MV-4-11 (cell line): Measurements from ENCODE around the gene ACSM2A.
"Not testable (repeated sequence)": the region's sequence is repeated elsewhere in the genome, so short reads cannot be mapped to it uniquely, and the experiment has no call there.

Experiments used
- DNase-seq: peaks from one replicate; lab custom pipeline; 2025; lab: John Stamatoyannopoulos, UW

The ACSM2A gene

DNA sequence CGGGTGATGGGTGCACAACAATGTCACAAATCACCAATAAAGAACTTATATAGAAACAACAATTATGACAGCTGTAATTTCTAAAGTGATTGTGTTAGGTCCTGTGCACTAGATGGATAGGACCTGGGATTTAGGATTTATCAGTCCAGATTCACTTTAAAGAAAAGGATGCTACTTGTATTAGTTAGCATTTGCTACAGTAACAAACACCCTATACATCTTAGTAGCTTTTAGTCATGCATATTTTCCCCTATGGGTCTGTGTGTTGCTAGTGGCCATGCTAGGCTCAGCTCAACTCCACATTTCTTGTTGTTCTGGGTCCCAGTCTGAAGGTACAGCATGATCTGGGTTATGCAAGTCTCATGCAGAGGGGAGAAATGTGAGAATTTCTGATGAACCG is 7.9 kb downstream of the ACSM2A start:
- DNase-seq, result not testable (repeated sequence)

DNA sequence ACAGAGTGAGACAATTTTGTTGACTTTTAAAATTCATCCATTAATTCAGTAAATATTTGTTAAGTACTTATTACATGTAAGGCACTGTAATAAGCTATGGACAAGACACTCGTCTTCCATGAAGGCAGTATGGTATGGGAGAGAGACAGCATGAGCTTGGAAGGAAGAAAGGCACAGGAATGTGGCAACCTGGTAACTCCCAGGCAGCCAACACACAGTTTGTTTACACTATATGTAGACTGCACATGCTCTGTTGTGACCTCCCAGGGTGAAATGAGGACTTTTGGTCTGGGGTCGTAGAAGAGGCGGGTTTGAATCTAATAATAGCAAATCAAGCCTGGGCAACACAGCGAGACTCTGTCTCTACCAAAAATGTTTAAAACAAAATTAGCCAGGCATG is 9.0 kb downstream of the ACSM2A start:
- not testable (repeated sequence) for DNase-seq

DNA sequence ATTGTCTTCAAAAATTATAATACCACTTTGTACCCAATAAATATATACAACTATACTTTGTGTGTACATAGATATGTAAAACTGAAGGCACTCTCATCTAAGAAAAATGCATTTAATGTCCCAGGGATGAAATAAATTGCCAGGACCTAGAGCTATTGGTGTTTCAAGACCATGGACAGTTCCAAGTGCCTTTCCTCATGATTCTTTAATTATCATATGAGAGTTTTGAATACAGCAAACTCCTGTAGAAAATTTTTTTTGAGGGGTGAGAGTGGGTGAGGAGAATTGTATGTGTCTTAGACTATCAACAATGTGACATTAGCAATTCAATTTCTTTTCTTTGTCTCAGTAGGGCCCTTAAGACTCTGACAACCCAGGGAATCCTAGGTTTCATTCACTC is 17.6 kb downstream of the ACSM2A start:
- not testable (repeated sequence) for DNase-seq

- not testable (repeated sequence) for DNase-seq
Measured at GRCh38 chr16:20469930-20470329, 18.6 kb downstream of the ACSM2A start.

- not testable (repeated sequence) for DNase-seq
Measured at GRCh38 chr16:20470732-20471131, 19.4 kb downstream of the ACSM2A start.

GRCh38 chr16:20477188-20477744 is 25.9 kb downstream of the ACSM2A start:
- DNase-seq, result not testable (repeated sequence)

DNA sequence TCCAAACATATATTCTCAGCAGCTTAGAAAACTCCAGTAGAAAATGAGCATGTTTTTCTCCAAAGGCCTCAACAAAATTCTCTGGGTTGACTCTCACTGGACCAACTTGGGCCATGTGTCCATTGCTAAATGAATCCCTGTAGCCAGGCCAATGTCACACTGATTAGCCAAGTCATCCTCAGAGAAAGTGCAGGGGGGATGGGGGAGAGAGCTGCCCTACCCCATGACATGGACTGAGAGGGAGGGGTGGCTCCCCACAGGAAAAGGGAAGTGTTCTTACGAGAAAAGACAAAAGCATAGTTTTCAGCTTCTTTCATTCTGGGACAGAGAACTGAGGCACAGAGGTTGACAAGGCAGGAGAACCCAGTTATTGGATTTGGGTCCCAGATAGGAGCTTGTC is 32.7 kb downstream of the ACSM2A start:
- DNase-seq, result not testable (repeated sequence)

DNA sequence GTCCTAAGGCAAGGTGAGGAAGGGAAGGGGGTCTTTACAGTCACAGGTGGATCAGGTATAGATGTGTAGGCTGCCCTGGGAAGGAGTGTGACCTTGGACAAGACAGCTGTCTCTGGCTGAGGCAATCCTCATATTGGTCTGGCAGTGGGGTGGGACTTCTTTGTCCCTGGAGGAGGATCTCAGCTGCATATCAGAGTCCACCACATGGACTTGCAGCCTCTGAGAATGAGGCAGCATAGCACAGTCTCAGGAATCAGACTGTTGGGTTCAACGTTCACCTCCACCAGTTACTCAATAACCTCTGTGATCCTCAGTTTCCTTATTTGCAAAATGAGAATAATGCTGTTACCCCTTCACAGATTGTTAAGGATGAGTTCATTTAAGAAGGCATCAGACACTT is 33.4 kb downstream of the ACSM2A start:
- no peak for DNase-seq

GRCh38 chr16:20485408-20485807 is 34.1 kb downstream of the ACSM2A start:
- no peak for DNase-seq

DNA sequence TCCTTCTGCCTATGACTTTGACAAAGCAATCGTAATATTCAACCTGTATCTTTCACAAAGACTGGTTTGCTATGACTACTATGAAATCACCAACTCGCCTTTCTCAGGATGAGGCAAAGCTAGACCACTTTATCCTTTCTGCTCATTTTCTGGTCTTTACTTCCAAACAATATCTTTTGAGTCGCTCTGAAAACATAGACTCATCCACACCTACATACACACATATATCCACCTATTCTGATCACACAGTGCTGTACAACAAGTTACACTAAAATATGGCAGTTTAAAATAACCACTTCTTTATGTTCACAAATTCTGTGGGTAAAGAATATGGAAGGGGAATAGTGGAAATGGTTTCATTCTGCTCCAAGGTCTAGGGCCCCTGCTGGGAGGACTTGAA is 39.7 kb downstream of the ACSM2A start:
- DNase-seq, result not testable (repeated sequence)

- not testable (repeated sequence) for DNase-seq
Measured at GRCh38 chr16:20491448-20491847, 40.1 kb downstream of the ACSM2A start.

DNA sequence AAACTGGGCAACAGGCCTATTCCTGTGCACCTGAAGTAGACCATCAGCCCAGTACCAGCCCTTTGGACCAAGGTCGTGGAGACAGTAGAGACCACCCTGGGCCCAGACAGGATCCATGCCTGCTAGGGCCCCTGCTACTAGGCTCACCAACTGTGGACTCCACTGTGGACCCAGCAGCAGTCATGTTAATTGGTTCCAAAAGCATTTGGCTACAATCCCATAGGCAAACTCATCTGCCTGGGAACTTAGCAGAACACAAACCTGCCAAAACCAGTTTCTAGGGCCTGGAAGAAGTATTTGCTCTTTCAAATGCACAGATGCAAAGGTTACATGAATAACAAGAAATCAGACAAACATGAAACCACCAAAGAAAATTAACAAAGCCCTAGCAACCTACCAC is 53.1 kb downstream of the ACSM2A start:
- DNase-seq, result no peak

DNA sequence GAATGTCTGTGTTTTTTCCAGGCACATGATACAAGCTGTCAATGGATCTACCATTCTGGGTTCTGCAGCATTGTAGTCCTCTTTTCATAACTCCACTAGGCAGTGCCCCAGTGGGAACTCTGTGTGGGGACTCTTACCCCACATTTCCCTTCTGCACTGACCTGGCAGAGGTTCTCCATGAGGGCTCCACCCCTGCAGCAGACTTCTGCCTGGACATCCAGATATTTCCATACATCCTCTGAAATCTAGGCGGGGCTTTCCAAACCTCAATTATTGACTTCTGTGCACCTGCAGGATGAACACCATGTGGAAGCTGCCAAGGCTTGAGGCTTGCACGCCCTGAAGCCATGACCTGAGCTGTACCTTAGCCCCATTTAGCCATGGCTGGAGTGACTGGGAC is 56.0 kb downstream of the ACSM2A start:
- DNase-seq, result no peak

GRCh38 chr16:20510323-20510722 is 59.0 kb downstream of the ACSM2A start:
- no peak for DNase-seq

- no peak for DNase-seq
Measured at GRCh38 chr16:20515688-20516090, 64.4 kb downstream of the ACSM2A start.

GRCh38 chr16:20517149-20517548 is 65.8 kb downstream of the ACSM2A start:
- DNase-seq, result no peak

GRCh38 chr16:20519231-20519630 is 67.9 kb downstream of the ACSM2A start:
- DNase-seq, result no peak

DNA sequence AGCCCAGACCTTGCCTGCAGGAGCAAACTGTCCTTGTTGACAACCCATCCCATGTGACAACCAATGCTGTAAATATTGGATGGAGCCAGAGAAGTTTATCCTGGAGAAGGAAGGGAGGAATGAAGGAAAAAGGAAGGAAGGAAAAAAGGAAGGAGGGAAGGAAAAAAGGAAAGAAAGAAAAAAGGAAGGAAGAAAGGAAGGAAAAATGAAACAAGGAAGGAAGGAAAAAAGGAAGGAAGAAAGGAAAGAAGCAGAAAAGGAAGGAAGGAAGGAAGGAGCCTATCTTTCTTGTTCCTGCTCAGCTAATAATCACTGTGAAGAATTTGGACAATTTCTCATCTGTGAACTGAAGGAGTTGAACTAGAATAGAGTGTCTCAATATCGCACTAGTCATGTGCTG is 68.8 kb downstream of the ACSM2A start:
- no peak for DNase-seq

GRCh38 chr16:20531795-20532194 is 80.5 kb downstream of the ACSM2A start:
- DNase-seq, result not testable (repeated sequence)

DNA sequence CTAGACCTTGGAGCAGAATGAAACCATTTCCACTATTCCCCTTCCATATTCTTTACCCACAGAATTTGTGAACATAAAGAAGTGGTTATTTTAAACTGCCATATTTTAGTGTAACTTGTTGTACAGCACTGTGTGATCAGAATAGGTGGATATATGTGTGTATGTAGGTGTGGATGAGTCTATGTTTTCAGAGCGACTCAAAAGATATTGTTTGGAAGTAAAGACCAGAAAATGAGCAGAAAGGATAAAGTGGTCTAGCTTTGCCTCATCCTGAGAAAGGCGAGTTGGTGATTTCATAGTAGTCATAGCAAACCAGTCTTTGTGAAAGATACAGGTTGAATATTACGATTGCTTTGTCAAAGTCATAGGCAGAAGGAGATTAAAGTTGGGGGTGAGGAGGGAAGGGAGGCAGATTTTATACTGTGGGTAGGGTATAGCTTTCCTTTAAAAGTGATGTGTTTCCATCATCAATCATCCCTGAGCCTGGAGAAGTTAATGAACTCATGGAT is 81.0 kb downstream of the ACSM2A start:
- DNase-seq, result not testable (repeated sequence)

DNA sequence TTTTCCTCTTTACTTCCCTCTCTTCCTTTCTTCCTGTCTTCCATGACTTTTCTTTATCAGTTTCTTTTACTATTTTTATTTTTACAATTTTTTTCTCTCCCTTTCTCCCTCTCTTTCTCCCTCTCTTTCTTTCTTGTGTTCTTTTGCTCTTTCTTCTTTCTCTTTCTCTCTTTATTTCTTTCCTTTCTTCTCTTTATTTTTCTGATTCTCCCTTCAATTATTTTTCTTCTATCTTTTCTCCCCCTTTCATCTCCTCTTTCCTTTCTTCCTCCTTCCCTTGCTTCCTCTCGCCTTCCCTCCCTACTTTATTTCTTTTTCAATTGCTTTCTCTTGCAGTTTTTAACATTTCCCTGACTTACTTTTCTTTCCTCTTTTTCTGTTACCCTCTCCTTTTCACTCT is 85.3 kb downstream of the ACSM2A start:
- not testable (repeated sequence) for DNase-seq
